Neural crest cell (in vitro differentiated cells): ENCODE data around the gene TREH. TPM values are rescaled to one million over a fixed set of nuclear protein-coding genes. Genes with fewer than 3 reads are reported as not detected.

Source experiments
- DNase-seq: peaks from one replicate; pipeline ENCODE4 v3.0.0; 2021; ENCODE audit warnings: low read depth, mixed read lengths, low spot score
- H3K27ac Mint-ChIP-seq: one replicate; pipeline ENCODE4 v1.8.0; 2021; ENCODE audit warnings: mild to moderate bottlenecking, mixed read lengths; ENCODE audit not compliant: unreplicated experiment
- H3K27me3 Mint-ChIP-seq: 2 replicates; pipeline ENCODE4 v1.8.0; 2021; ENCODE audit warnings: low read depth, mild to moderate bottlenecking, mixed read lengths
- H3K36me3 Mint-ChIP-seq: 2 replicates; pipeline ENCODE4 v1.8.0; 2021; ENCODE audit warnings: low read depth, mild to moderate bottlenecking, mixed read lengths
- H3K4me1 Mint-ChIP-seq: 2 replicates; pipeline ENCODE4 v1.8.0; 2021; ENCODE audit warnings: mixed read lengths
- H3K4me3 Mint-ChIP-seq: one replicate; pipeline ENCODE4 v1.8.0; 2021; ENCODE audit warnings: mild to moderate bottlenecking, mixed read lengths
- H3K9me3 Mint-ChIP-seq: 2 replicates; pipeline ENCODE4 v1.8.0; 2021; ENCODE audit warnings: mixed read lengths
- CTCF ChIP-seq: fragments of 200-600 bp; sonication (generic); conservative IDR thresholded peaks from 2 replicates; pipeline ENCODE4 v1.5.0; 2021; ENCODE audit warnings: antibody characterized with exemption, mild to moderate bottlenecking
- total RNA-seq: library from RNA; stranded (reverse); gene quantifications from 2 replicates; pipeline ENCODE4 v1.2.1, GENCODE V29; 2021

The TREH gene
- total RNA-seq, 1 donor from 2014 or later: not detected

GRCh38 chr11:118671254-118671653 lies 8.2 kb downstream of the TREH start:
- peaks cover 13% of the 10 kb centered on the region for H3K9me3 Mint-ChIP-seq
- no peak for DNase-seq
- TF ChIP-seq CTCF: no peak
- H3K4me3 Mint-ChIP-seq: no peak overlapping the region
- H3K27ac Mint-ChIP-seq: no peak overlapping the region
- H3K36me3 Mint-ChIP-seq: peaks cover 3% of the 10 kb centered on the region
- H3K27me3 Mint-ChIP-seq: peaks cover 11% of the 10 kb centered on the region
- H3K4me1 Mint-ChIP-seq: no peaks in the 10 kb centered on the region

GRCh38 chr11:118670063-118670462 lies 9.4 kb downstream of the TREH start:
- TF ChIP-seq CTCF: no peak
- peaks cover 11% of the 10 kb centered on the region for H3K27me3 Mint-ChIP-seq
- H3K4me1 Mint-ChIP-seq: no peaks in the 10 kb centered on the region
- no peak overlapping the region for H3K27ac Mint-ChIP-seq
- no peak overlapping the region for H3K4me3 Mint-ChIP-seq
- peaks cover 13% of the 10 kb centered on the region for H3K9me3 Mint-ChIP-seq
- no peak for DNase-seq
- H3K36me3 Mint-ChIP-seq: peaks cover 3% of the 10 kb centered on the region

- Mint-ChIP-seq H3K27ac (no peak overlapping the region), H3K9me3 (peaks cover 11% of the 10 kb centered on the region), H3K36me3 (peaks cover 1% of the 10 kb centered on the region), H3K27me3 (peaks cover 11% of the 10 kb centered on the region), H3K4me3 (no peak overlapping the region), H3K4me1 (peaks cover 3% of the 10 kb centered on the region)
- no peak for DNase-seq
- TF ChIP-seq CTCF: no peak
Measured at GRCh38 chr11:118666371-118666770, 13.1 kb downstream of the TREH start.

GRCh38 chr11:118663902-118664301 lies 15.5 kb downstream of the TREH start:
- H3K27me3 Mint-ChIP-seq: peaks cover 2% of the 10 kb centered on the region
- peak overlapping the region; percentile 1 for H3K4me3 Mint-ChIP-seq
- H3K4me1 Mint-ChIP-seq: peaks cover 13% of the 10 kb centered on the region
- no peak for TF ChIP-seq CTCF
- DNase-seq: no peak
- no peaks in the 10 kb centered on the region for H3K9me3 Mint-ChIP-seq
- peak overlapping the region; percentile 13 for H3K27ac Mint-ChIP-seq
- no peaks in the 10 kb centered on the region for H3K36me3 Mint-ChIP-seq

GRCh38 chr11:118663381-118663780 lies 16.1 kb downstream of the TREH start:
- Mint-ChIP-seq H3K9me3 (no peaks in the 10 kb centered on the region), H3K27ac (no peak overlapping the region), H3K27me3 (peaks cover 2% of the 10 kb centered on the region), H3K4me1 (peaks cover 14% of the 10 kb centered on the region), H3K36me3 (no peaks in the 10 kb centered on the region), H3K4me3 (peak overlapping the region; percentile 1)
- DNase-seq: no peak
- TF ChIP-seq CTCF: no peak
